PC-3 (cell line): ENCODE data around the gene TNPO3. TPM values are rescaled to one million over a fixed set of nuclear protein-coding genes. Genes with fewer than 3 reads are reported as not detected.

Source experiments
- ATAC-seq: fragments of 200-7000 bp; cut with Tn5 transposase; 2 replicates; pipeline ENCODE4 v1.9.1; 2020; ENCODE audit warnings: mild to moderate bottlenecking, moderate library complexity
- BruUV-seq: library from RNA; stranded (reverse); fragments of 400-500 nt; replicated peaks from 2 replicates; lab custom pipeline; 2021; lab: Mats Ljungman, UMichigan
- CTCF ChIA-PET: fragments of 300-600 bp; sonication (Branson Sonifier 250); formaldehyde crosslinking; loops from one replicate; lab custom pipeline; 2022; ENCODE audit warnings: antibody characterized with exemption; lab: Charles Lee
- POLR2A ChIA-PET: fragments of 300-600 bp; sonication (Branson Sonifier 250); formaldehyde crosslinking; loops from one replicate; lab custom pipeline; 2022; ENCODE audit warnings: antibody characterized with exemption; ENCODE audit not compliant: unreplicated experiment; lab: Charles Lee
- DNase-seq: peaks from one replicate; pipeline ENCODE4 v3.0.0-alpha.2; 2015
- H2AFZ ChIP-seq: fragments of 300-600 bp; sonication (generic); 2 replicates; pipeline ENCODE4 v1.6.0; 2016; ENCODE audit warnings: antibody characterized with exemption, low read length
- H3F3A ChIP-seq: fragments of 300-600 bp; sonication (generic); one replicate; pipeline ENCODE4 v1.6.0; 2017; ENCODE audit warnings: antibody characterized with exemption, low read length, control low read depth, mild to moderate bottlenecking; ENCODE audit not compliant: unreplicated experiment
- H3K27ac ChIP-seq: fragments of 300-600 bp; sonication (generic); 2 replicates; pipeline ENCODE4 v1.5.1; 2016; ENCODE audit warnings: mild to moderate bottlenecking, low read length
- H3K27me3 ChIP-seq: fragments of 300-600 bp; sonication (generic); 2 replicates; pipeline ENCODE4 v1.6.1; 2016; ENCODE audit warnings: low read length, mixed read lengths
- H3K36me3 ChIP-seq: fragments of 300-600 bp; sonication (generic); 2 replicates; pipeline ENCODE4 v1.6.1; 2016; ENCODE audit warnings: low read depth, mixed run types, low read length, mixed read lengths
- H3K4me1 ChIP-seq: fragments of 300-600 bp; sonication (generic); 2 replicates; pipeline ENCODE4 v1.5.1; 2016; ENCODE audit warnings: low read length; ENCODE audit not compliant: insufficient read depth
- H3K4me2 ChIP-seq: fragments of 300-600 bp; sonication (generic); 2 replicates; pipeline ENCODE4 v1.6.0; 2016; ENCODE audit warnings: low read length
- H3K4me3 ChIP-seq: fragments of 300-600 bp; sonication (generic); 2 replicates; pipeline ENCODE4 v1.5.1; 2016; ENCODE audit warnings: mild to moderate bottlenecking, low read length, mixed read lengths
- H3K79me2 ChIP-seq: fragments of 300-600 bp; sonication (generic); 2 replicates; pipeline ENCODE4 v1.6.1; 2017; ENCODE audit warnings: low read length, mixed read lengths
- H3K9ac ChIP-seq: fragments of 300-600 bp; sonication (generic); 2 replicates; pipeline ENCODE4 v1.6.0; 2016; ENCODE audit warnings: mild to moderate bottlenecking, low read length
- H3K9me2 ChIP-seq: fragments of 300-600 bp; sonication (generic); replicated peaks from 2 replicates; pipeline ENCODE4 v1.6.1; 2016; ENCODE audit warnings: mixed run types, low read length, mixed read lengths
- H3K9me3 ChIP-seq: fragments of 300-600 bp; sonication (generic); 2 replicates; pipeline ENCODE4 v1.6.1; 2016; ENCODE audit warnings: low read length, mixed read lengths
- H4K20me1 ChIP-seq: fragments of 300-600 bp; sonication (generic); 2 replicates; pipeline ENCODE4 v1.6.1; 2016; ENCODE audit warnings: low read length, mixed read lengths
- CTCF ChIP-seq: fragments of 300-600 bp; sonication (generic); conservative IDR thresholded peaks from 2 replicates; pipeline ENCODE4 v1.5.1; 2017; ENCODE audit warnings: antibody characterized with exemption, low read depth, mild to moderate bottlenecking, low read length
- EZH2 ChIP-seq: fragments of 300-600 bp; sonication (generic); IDR thresholded peaks from one replicate; pipeline ENCODE4 v1.6.1; 2017; ENCODE audit warnings: antibody characterized with exemption, mild to moderate bottlenecking, low read length; ENCODE audit not compliant: unreplicated experiment
- EZH2phosphoT487 ChIP-seq: fragments of 300-600 bp; sonication (generic); IDR thresholded peaks from 2 replicates; pipeline ENCODE4 v1.6.1; 2018; ENCODE audit warnings: mild to moderate bottlenecking, antibody characterized with exemption, low read length, borderline replicate concordance
- intact Hi-C: fragments of 100-400 bp; cut with micrococcal nuclease; formaldehyde crosslinking; loops from 2 replicates; pipeline ENCODE4 v1.9.0; 2023
- total RNA-seq: library from RNA; depleted of rRNA; stranded (reverse); fragments of >200 nt; gene quantifications from 2 replicates; pipeline ENCODE4 v1.2.3, GENCODE V29; 2014

Gene TNPO3
- total RNA-seq, 1 experiment from 2014 or later = 55.9 TPM

- Histone ChIP-seq H3F3A (no peaks in the 10 kb centered on the region), H4K20me1 (no peaks in the 10 kb centered on the region), H3K36me3 (no peaks in the 10 kb centered on the region), H3K4me2 (no peak overlapping the region), H3K27me3 (no peaks in the 10 kb centered on the region), H3K4me3 (no peak overlapping the region), H3K9ac (no peak overlapping the region), H3K4me1 (no peaks in the 10 kb centered on the region), H2AFZ (no peak overlapping the region), H3K9me2 (no peaks in the 10 kb centered on the region), H3K9me3 (no peaks in the 10 kb centered on the region), H3K27ac (no peak overlapping the region), H3K79me2 (no peaks in the 10 kb centered on the region)
- TF ChIP-seq EZH2 (no peak), CTCF (no peak), EZH2phosphoT487 (no peak)
- intact Hi-C loops = no loop called here
- no TSS peak for BruUV-seq
- ChIA-PET CTCF (no interaction called here), POLR2A (no interaction called here)
- DNase-seq (no peak), ATAC-seq (no peak)
Measured at GRCh38 chr7:129073738-129074137, 18.8 kb upstream of the TNPO3 start.

- no peaks in the 10 kb centered on the region for H3K27me3 ChIP-seq
- H4K20me1 ChIP-seq = no peaks in the 10 kb centered on the region
- ChIA-PET POLR2A (no interaction called here), CTCF (no interaction called here)
- ATAC-seq = no peak
- no peak overlapping the region for H3K9ac ChIP-seq
- H3F3A ChIP-seq = no peaks in the 10 kb centered on the region
- TF ChIP-seq EZH2phosphoT487 (no peak), EZH2 (no peak), CTCF (no peak)
- H3K4me2 ChIP-seq = no peak overlapping the region
- DNase-seq = no peak
- BruUV-seq = no TSS peak
- H3K79me2 ChIP-seq = no peaks in the 10 kb centered on the region
- H3K9me3 ChIP-seq = no peaks in the 10 kb centered on the region
- no peak overlapping the region for H3K4me3 ChIP-seq
- no peak overlapping the region for H2AFZ ChIP-seq
- H3K27ac ChIP-seq = no peak overlapping the region
- H3K9me2 ChIP-seq = no peaks in the 10 kb centered on the region
- no peaks in the 10 kb centered on the region for H3K36me3 ChIP-seq
- intact Hi-C loops = no loop called here
- H3K4me1 ChIP-seq = 0 out of 2 replicates have a peak, but pooled peaks cover 2% of the 10 kb centered on the region
Measured at GRCh38 chr7:129073204-129073603, 18.3 kb upstream of the TNPO3 start.

GRCh38 chr7:129072479-129073011 is 17.6 kb upstream of the TNPO3 start:
- Histone ChIP-seq H3K9me3 (no peaks in the 10 kb centered on the region), H3K36me3 (no peaks in the 10 kb centered on the region), H3K4me1 (0 out of 2 replicates have a peak, but pooled peaks cover 3% of the 10 kb centered on the region), H4K20me1 (no peaks in the 10 kb centered on the region), H3K4me2 (no peak overlapping the region), H3K27me3 (no peaks in the 10 kb centered on the region), H3K27ac (no peak overlapping the region), H2AFZ (no peak overlapping the region), H3K9ac (no peak overlapping the region), H3K9me2 (no peaks in the 10 kb centered on the region), H3K4me3 (no peak overlapping the region), H3F3A (no peaks in the 10 kb centered on the region), H3K79me2 (no peaks in the 10 kb centered on the region)
- ChIA-PET CTCF (no interaction called here), POLR2A (no interaction called here)
- no peak for TF ChIP-seq EZH2
- no peak for TF ChIP-seq EZH2phosphoT487
- no peak for TF ChIP-seq CTCF
- no TSS peak for BruUV-seq
- ATAC-seq (no peak), DNase-seq (no peak)
- intact Hi-C loops = no loop called here
